GM12878 (cell line): ENCODE results near the gene APOL4. TPM values are rescaled to one million over a fixed set of nuclear protein-coding genes. Genes with fewer than 3 reads are reported as not detected.

ENCODE experiments used
- ATAC-seq: fragments of 200-7000 bp; cut with Tn5 transposase; 3 replicates; pipeline ENCODE4 v1.9.1; 2020; ENCODE audit warnings: mild to moderate bottlenecking, moderate library complexity
- BruUV-seq: library from RNA; stranded (reverse); fragments of 400-500 nt; replicated peaks from 2 replicates; lab custom pipeline; 2021; lab: Mats Ljungman, UMichigan
- CTCF ChIA-PET: fragments of 300-600 bp; sonication (Branson Sonifier 250); formaldehyde crosslinking; extraction: SDS; loops from one replicate; lab custom pipeline; 2021; ENCODE audit warnings: inconsistent platforms; lab: Yijun Ruan, JAX
- POLR2A ChIA-PET: fragments of 350-600 bp; formaldehyde crosslinking; extraction: SDS; loops from one replicate; lab custom pipeline; 2021; ENCODE audit warnings: inconsistent platforms; lab: Charles Lee
- RAD21 ChIA-PET: fragments of 300-600 bp; sonication (Branson Sonifier 250); formaldehyde crosslinking; loops from one replicate; lab custom pipeline; 2023; ENCODE audit warnings: antibody characterized with exemption; ENCODE audit not compliant: unreplicated experiment; lab: Charles Lee
- SMC1A ChIA-PET: fragments of 300-600 bp; sonication (Branson Sonifier 250); formaldehyde crosslinking; loops from one replicate; lab custom pipeline; 2023; ENCODE audit not compliant: unreplicated experiment, uncharacterized antibody; lab: Charles Lee
- DNase-seq: peaks from one replicate; pipeline ENCODE4 v3.0.0-alpha.2; 2011; ENCODE audit warnings: low read depth, low spot score
- FAIRE-seq: peaks from 3 replicates; lab custom pipeline; 2011; peaks lifted over from hg19 to GRCh38; lab: Jason Lieb, UNC
- H2AFZ ChIP-seq: 2 replicates; pipeline ENCODE4 v1.6.0; 2011; ENCODE audit warnings: low read depth, low read length, control low read depth; ENCODE audit not compliant: control insufficient read depth
- H3K27ac ChIP-seq: 2 replicates; pipeline ENCODE4 v1.5.1; 2011; ENCODE audit warnings: control low read depth; ENCODE audit not compliant: control insufficient read depth, insufficient read depth
- H3K27me3 ChIP-seq, 2 experiments: replicated peaks in 1 of 2; 2 replicates each; pipeline versions ENCODE4 v1.6.0 to v1.6.1; 2011; ENCODE audit warnings: low read length in 1 of 2; ENCODE audit not compliant: control insufficient read depth in 2 of 2, insufficient read depth in 2 of 2
- H3K36me3 ChIP-seq, 2 experiments: 2 replicates each; pipeline ENCODE4 v1.5.1; 2011; ENCODE audit warnings: low read length in 1 of 2; ENCODE audit not compliant: control insufficient read depth in 2 of 2, insufficient read depth in 2 of 2
- H3K4me1 ChIP-seq: 2 replicates; pipeline ENCODE4 v1.6.1; 2011; ENCODE audit warnings: mild to moderate bottlenecking, low read length, moderate library complexity, mixed read lengths; ENCODE audit not compliant: control insufficient read depth, insufficient read depth
- H3K4me2 ChIP-seq: 2 replicates; pipeline ENCODE4 v1.6.0; 2011; ENCODE audit warnings: control low read depth; ENCODE audit not compliant: control insufficient read depth, insufficient read depth
- H3K4me3 ChIP-seq: fragments of 200-600 bp; sonication (generic); 2 replicates; pipeline ENCODE4 v1.5.1; 2016
- H3K79me2 ChIP-seq: 2 replicates; pipeline ENCODE4 v1.6.0; 2011; ENCODE audit warnings: low read length; ENCODE audit not compliant: control insufficient read depth, insufficient read depth
- H3K9ac ChIP-seq: 2 replicates; pipeline ENCODE4 v1.8.0; 2011; ENCODE audit warnings: low read length, control low read depth, mixed read lengths; ENCODE audit not compliant: control insufficient read depth, insufficient read depth
- H3K9me3 ChIP-seq: replicated peaks from 3 replicates; pipeline ENCODE4 v1.5.1; 2011; ENCODE audit warnings: mild to moderate bottlenecking, low read length; ENCODE audit not compliant: control insufficient read depth, insufficient read depth
- H4K20me1 ChIP-seq: 2 replicates; pipeline ENCODE4 v1.6.0; 2011; ENCODE audit not compliant: control insufficient read depth, insufficient read depth
- ATF7 ChIP-seq: fragments of 450-650 bp; IDR thresholded peaks from 2 replicates; pipeline ENCODE4 v1.6.1; 2016; ENCODE audit warnings: low read depth, mild to moderate bottlenecking
- KLF5 ChIP-seq: fragments of 450-650 bp; IDR thresholded peaks from 2 replicates; pipeline ENCODE4 v1.6.1; 2014; ENCODE audit warnings: mild to moderate bottlenecking; ENCODE audit not compliant: partially characterized antibody
- MYB ChIP-seq: fragments of 150-350 bp; IDR thresholded peaks from 2 replicates; pipeline ENCODE4 v1.6.1; 2014; ENCODE audit warnings: mild to moderate bottlenecking, low read depth, low read length, borderline replicate concordance
- PKNOX1 ChIP-seq: fragments of 450-650 bp; IDR thresholded peaks from 2 replicates; pipeline ENCODE4 v1.6.1; 2016; ENCODE audit warnings: mild to moderate bottlenecking
- ZNF622 ChIP-seq: fragments of 450-650 bp; IDR thresholded peaks from 2 replicates; pipeline ENCODE4 v1.6.1; 2017; ENCODE audit warnings: mild to moderate bottlenecking, inconsistent platforms
- WGBS: methylation state at CpG from one replicate; pipeline ENCODE4 v1.1.6; 2016; ENCODE audit warnings: low lambda C conversion rate; ENCODE audit not compliant: insufficient replicate concordance, insufficient coverage; ENCODE audit errors: missing lambda C conversion rate; 5-methylcytosine and 5-hydroxymethylcytosine counted together
- in situ Hi-C: fragments of 300-500 bp; cut with MboI; formaldehyde crosslinking; loops from 9 replicates; pipeline ENCODE4 v1.14.3; 2018; ENCODE audit warnings: mixed read lengths
- intact Hi-C: fragments of 100-400 bp; cut with micrococcal nuclease; formaldehyde crosslinking; loops from one replicate; pipeline ENCODE4 v1.14.2; 2022; ENCODE audit not compliant: unreplicated experiment
- polyA plus RNA-seq, 11 experiments: library from polyadenylated mRNA; depleted of rRNA in 4 of 11; unstranded in 6 of 11; stranded (reverse) in 5 of 11; fragments of >200 nt; fragmentation: Nextera tagmentation in 4 of 11; fragmentation: Illumina TruSeq in 1 of 11; extraction: Ambion mirVana in 4 of 11; extraction: Trizol in 1 of 11; gene quantifications; 1 replicate in 1 of 11; 2 replicates in 10 of 11; pipeline versions ENCODE4 v1.2.1 to v1.2.3, GENCODE V29; 2011 to 2016; ENCODE audit warnings: inconsistent platforms in 2 of 11, missing spikeins in 2 of 11, low read depth in 1 of 11
- total RNA-seq, 4 experiments: library from RNA; depleted of rRNA in 3 of 4; stranded (reverse); fragments of >200 nt in 3 of 4; fragmentation: Illumina TruSeq in 1 of 4; extraction: Trizol in 1 of 4; gene quantifications; 2 replicates each; pipeline versions ENCODE4 v1.2.1 to v1.2.3, GENCODE V29; 2013 to 2021
- TF ChIP-seq, protein P1 (sequence below): fragments of 450-650 bp; formaldehyde crosslinking; IDR thresholded peaks from 2 replicates; pipeline ENCODE4 v1.5.0; 2022; ENCODE audit warnings: mild to moderate bottlenecking, missing genetic modification characterization

The APOL4 gene
- total and polyA plus RNA-seq, 10 of the 15 experiments (the other 5 are each of a cell fraction or from before 2014, with no cell fraction given): 0.03 to 0.24 (median 0.19) TPM; not detected in 7

- ChIA-PET RAD21 (no interaction called here), CTCF (interaction anchor here (0.9 to 11.9 kb wide), 4 partner anchors 10 to 112 kb away, joined by 3 to 150 read pairs (median 4); no protein-coding TSS in a partner anchor), POLR2A (no interaction called here), SMC1A (interaction anchor here (1.1 to 10.7 kb wide), 7 partner anchors 7 to 51 kb away, joined by 3 to 154 read pairs (median 5); no protein-coding TSS in a partner anchor)
- Histone ChIP-seq H4K20me1 (no peaks in the 10 kb centered on the region), H3K79me2 (no peaks in the 10 kb centered on the region), H3K4me3 (no peak overlapping the region), H3K4me2 (no peak overlapping the region), H3K36me3 (no peaks in the 10 kb centered on the region), H3K9ac (no peak overlapping the region), H3K9me3 (no peaks in the 10 kb centered on the region; the same call in 2 of the 3 replicates), H2AFZ (no peak overlapping the region), H3K4me1 (peaks cover 37% of the 10 kb centered on the region), H3K27ac (no peak overlapping the region), H3K27me3 (no peaks in the 10 kb centered on the region)
- 96% methylated on average over 3 of the region's 3 CpGs for WGBS
- intact Hi-C loops (no loop called here), in situ Hi-C loops (no loop called here)
- no TSS peak for BruUV-seq
- ATAC-seq (no peak), FAIRE-seq (no peak), DNase-seq (no peak)
- TF ChIP-seq MYB (no peak), ZNF622 (no peak), KLF5 (no peak), PKNOX1 (peak; percentile 77), ATF7 (peak; percentile 30; the same call in 1 of the 2 replicates)
- TF ChIP-seq, protein P1, sequence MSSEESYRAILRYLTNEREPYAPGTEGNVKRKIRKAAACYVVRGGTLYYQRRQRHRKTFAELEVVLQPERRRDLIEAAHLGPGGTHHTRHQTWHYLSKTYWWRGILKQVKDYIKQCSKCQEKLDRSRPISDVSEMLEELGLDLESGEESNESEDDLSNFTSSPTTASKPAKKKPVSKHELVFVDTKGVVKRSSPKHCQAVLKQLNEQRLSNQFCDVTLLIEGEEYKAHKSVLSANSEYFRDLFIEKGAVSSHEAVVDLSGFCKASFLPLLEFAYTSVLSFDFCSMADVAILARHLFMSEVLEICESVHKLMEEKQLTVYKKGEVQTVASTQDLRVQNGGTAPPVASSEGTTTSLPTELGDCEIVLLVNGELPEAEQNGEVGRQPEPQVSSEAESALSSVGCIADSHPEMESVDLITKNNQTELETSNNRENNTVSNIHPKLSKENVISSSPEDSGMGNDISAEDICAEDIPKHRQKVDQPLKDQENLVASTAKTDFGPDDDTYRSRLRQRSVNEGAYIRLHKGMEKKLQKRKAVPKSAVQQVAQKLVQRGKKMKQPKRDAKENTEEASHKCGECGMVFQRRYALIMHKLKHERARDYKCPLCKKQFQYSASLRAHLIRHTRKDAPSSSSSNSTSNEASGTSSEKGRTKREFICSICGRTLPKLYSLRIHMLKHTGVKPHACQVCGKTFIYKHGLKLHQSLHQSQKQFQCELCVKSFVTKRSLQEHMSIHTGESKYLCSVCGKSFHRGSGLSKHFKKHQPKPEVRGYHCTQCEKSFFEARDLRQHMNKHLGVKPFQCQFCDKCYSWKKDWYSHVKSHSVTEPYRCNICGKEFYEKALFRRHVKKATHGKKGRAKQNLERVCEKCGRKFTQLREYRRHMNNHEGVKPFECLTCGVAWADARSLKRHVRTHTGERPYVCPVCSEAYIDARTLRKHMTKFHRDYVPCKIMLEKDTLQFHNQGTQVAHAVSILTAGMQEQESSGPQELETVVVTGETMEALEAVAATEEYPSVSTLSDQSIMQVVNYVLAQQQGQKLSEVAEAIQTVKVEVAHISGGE (CRISPR knock-in tag): no peak
These were observed 35.5 kb downstream of the APOL4 start for GRCh38 chr22:36166086-36166485.
